ENCODE data around the gene PCDHGC4.

Gene PCDHGC4

DNA sequence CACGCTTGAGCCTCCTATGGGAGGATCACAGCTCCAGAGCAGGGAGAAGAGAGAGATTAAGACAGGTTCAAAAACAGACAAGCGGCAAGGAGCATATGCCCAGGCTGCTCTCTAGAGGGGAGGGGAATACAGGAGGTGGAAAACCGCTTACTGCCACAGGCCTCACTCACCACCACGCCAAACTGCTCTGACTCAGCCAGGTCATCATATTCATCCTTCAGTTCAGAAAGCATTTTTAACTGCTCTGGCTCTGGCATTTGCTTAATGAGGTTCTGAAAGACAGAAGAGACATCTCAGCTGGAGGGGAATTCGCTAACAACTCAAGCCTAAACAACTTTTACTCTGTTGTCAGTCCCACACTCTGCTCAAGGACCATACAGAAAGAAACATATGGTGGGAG is 44.2 kb downstream of the PCDHGC4 start:
- no peak for DNase-seq (ENCODE audit: low spot score)

DNA sequence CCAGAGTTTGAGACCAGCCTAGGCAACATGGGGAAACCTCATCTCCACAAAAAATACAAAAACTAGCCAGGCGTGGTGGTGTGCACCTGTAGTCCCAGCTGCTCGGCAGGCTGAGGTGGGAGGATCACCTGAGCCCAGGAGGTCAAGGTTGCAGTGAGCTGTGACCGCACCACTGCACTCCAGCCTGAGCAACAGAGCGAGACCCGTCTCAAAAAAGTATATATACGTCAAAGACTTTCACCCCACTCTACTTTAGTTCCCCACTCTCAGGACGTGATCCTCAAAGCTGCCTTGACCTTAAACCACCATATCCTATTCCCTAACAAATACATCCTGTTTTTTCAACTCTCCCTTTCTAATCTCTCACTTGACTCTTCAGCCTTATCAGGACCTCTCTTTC is 45.0 kb downstream of the PCDHGC4 start:
- no peak for DNase-seq (ENCODE audit: low spot score)

DNA sequence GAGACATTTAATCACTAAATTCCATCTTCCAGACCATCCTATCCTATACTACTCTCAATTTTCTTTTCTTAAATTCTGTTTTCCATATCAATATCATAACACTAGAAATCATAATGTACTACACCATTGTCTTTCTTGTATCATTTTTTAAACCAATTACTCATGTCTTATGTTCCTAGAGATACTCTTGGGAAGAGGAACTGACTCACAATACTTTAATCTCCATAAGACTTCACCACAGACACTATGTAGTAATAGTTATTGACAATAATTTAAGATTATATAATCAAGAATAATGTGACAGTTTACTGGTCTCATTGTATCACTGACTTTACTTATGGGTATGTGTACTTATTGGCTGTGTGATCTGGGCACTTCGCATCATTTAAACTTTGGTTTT is 47.9 kb downstream of the PCDHGC4 start:
- no peak for DNase-seq (ENCODE audit: low spot score)

DNA sequence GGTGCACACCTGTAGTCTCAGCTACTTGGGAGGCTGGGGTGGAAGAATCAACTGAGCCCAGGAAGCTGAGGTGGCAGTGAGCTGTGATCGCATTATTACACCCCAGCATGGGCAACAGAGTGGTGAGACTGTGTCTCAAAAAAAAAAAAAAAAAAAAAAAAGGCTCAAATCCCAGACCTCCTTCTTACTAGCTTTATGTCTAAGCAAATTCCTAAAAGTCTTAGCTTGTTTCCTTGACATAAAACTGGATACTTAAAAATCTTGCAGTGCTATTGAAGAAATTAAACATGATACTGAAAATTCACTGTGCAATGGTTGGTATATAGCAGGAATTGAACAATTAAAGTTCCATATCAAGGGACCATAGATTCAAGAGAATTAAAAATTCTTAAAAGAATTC is 49.1 kb downstream of the PCDHGC4 start:
- DNase-seq (ENCODE audit: low spot score), result no peak

DNA sequence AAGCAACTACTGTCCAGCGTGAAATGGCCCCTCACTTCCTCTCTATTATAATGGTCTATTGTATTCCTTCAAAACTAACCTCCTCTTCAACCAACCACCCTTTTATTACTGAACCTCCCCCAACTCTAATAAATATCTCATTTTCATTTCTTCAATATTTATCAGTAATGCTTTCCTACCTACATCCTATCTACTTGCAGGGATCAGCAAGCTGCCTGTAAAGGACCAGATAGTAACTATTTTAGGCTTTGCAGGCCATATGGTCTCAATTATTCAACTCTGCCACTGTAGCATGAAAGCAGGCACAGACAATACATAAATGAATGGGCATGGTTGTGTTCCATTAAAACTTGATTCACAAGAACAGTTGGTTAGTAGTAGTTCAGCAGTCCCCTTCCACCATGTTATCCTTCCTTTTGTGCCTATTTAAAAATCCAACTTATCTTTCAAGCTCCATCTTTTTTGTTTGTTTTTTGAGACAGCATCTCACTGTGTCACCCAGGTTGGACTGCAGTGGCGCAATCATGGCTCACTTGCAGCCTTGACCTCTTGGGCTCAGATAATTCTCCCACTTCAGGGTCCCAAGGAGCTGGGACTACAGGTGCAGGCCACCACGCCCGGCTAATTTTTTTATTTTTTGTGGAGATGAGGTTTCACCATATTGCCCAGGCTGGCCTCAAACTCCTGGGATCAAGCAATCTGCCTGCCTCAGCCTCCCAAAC is 49.8 kb downstream of the PCDHGC4 start:
- DNase-seq (ENCODE audit: low spot score), result no peak

Data from CD4-positive, alpha-beta T cell treated with Interleukin-6 at 100 ng/mL for 8 hours (primary cell).